Breast epithelium (tissue), 3 donors: ENCODE results near the gene RNF121.
"Not testable (repeated sequence)": the region's sequence is repeated elsewhere in the genome, so short reads cannot be mapped to it uniquely, and the experiment has no call there.

Source experiments
- POLR2A ChIP-seq: fragments of 450-650 bp; IDR thresholded peaks from one replicate; pipeline ENCODE4 v1.6.1; 2016; ENCODE audit warnings: antibody characterized with exemption, mild to moderate bottlenecking, moderate library complexity
- POLR2AphosphoS5 ChIP-seq, 3 donors: sonication (generic); formaldehyde crosslinking; IDR thresholded peaks; one replicate each; pipeline ENCODE4 v1.6.1; 2017; ENCODE audit warnings: antibody characterized with exemption in 3 of 3

DNA sequence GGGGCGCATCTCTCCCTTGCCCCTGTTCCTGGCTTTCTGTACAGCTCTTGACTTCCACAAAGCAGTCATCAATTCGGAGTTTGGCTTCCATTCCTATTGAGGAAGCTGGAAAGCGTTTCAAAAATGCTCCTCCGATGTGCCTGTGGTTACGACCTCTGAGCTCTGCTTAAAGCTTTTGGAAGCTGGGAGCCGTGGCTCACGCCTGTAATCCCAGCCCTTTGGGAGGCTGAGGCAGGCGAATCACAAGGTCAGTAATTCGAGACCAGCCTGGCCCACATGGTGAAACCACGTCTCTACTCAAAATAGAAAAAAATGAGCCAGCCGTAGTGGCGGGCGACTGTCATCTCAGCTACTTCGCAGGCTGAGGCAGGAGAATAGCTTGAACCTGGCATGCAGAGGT is 27.7 kb upstream of the RNF121 start:
- not testable (repeated sequence) for TF ChIP-seq POLR2A; POLR2AphosphoS5 (IDR thresholded peaks at IDR 0.05)
